Measurements from ENCODE around the gene RAG2.
A peak's percentile ranks its signal among the peaks of the same experiment; 100 is the strongest.

Gene RAG2

GRCh38 chr11:36627006-36627405, 29.0 kb upstream of the RAG2 start:
- POLR2A ChIA-PET = no interaction called here
- CTCF ChIA-PET = interaction anchor here (3.5 kb wide), 1 partner anchor 64 kb away, joined by 22 read pairs; no protein-coding TSS in a partner anchor
- H3K27me3 ChIP-seq (replicated peaks in 2 of 5; ENCODE audit: control insufficient read depth in 4 of 5, insufficient read depth in 5 of 5, low read length in 4 of 5) = no peaks in the 10 kb centered on the region
- DNase-seq = no peak
- no peak overlapping the region for H3K4me3 ChIP-seq (ENCODE audit: control insufficient read depth in 1 of 7, extremely low read depth in 1 of 7, insufficient read depth in 4 of 7, low read depth in 2 of 7, low read length in 6 of 7)
- no CpG with 5 or more reads among the region's 1 CpG for WGBS (ENCODE audit: insufficient coverage)
- peaks cover 0 to 10% (median 0%) of the 10 kb centered on the region in 4 experiments for H3K4me1 ChIP-seq (ENCODE audit: control extremely low read depth in 1 of 4, control insufficient read depth in 4 of 4, insufficient read depth in 4 of 4, low read length in 3 of 4)
- no peak overlapping the region for H3K27ac ChIP-seq (ENCODE audit: insufficient read depth in 1 of 2, low read depth in 1 of 2, low read length in 2 of 2, poor library complexity in 1 of 2, severe bottlenecking in 2 of 2)
- no peaks in the 10 kb centered on the region for H3K9me3 ChIP-seq (ENCODE audit: control extremely low read depth in 1 of 5, control insufficient read depth in 4 of 5, insufficient read depth in 2 of 5, low read depth in 1 of 5, low read length in 4 of 5)
- peaks cover 0 to 2% (median 0%) of the 10 kb centered on the region in 4 experiments for H3K36me3 ChIP-seq (ENCODE audit: control insufficient read depth in 4 of 4, insufficient read depth in 4 of 4, low read length in 3 of 4)

- Histone ChIP-seq H3K27me3 (replicated peaks in 2 of 5; ENCODE audit: control insufficient read depth in 4 of 5, insufficient read depth in 5 of 5, low read length in 4 of 5) (no peaks in the 10 kb centered on the region), H3K4me3 (ENCODE audit: control insufficient read depth in 1 of 7, extremely low read depth in 1 of 7, insufficient read depth in 4 of 7, low read depth in 2 of 7, low read length in 6 of 7) (no peak overlapping the region), H3K36me3 (ENCODE audit: control insufficient read depth in 4 of 4, insufficient read depth in 4 of 4, low read length in 3 of 4) (peaks cover 0 to 2% (median 0%) of the 10 kb centered on the region in 4 experiments), H3K9me3 (ENCODE audit: control extremely low read depth in 1 of 5, control insufficient read depth in 4 of 5, insufficient read depth in 2 of 5, low read depth in 1 of 5, low read length in 4 of 5) (no peaks in the 10 kb centered on the region), H3K4me1 (ENCODE audit: control extremely low read depth in 1 of 4, control insufficient read depth in 4 of 4, insufficient read depth in 4 of 4, low read length in 3 of 4) (peaks cover 8 to 26% (median 14%) of the 10 kb centered on the region in 4 experiments), H3K27ac (ENCODE audit: insufficient read depth in 1 of 2, low read depth in 1 of 2, low read length in 2 of 2, poor library complexity in 1 of 2, severe bottlenecking in 2 of 2) (no peak overlapping the region)
- no peak for DNase-seq
- WGBS (ENCODE audit: insufficient coverage) = 100% methylated on average over 1 of the region's 5 CpGs
- CTCF ChIA-PET = interaction anchor here (0.7 to 4.1 kb wide), 8 partner anchors 15 to 145 kb away, joined by 3 to 89 read pairs (median 3); partner anchors contain the start of gene RAG1
- POLR2A ChIA-PET = interaction anchor here (0.9 kb wide), 1 partner anchor 59 kb away, joined by 3 read pairs; no protein-coding TSS in a partner anchor
Measured at GRCh38 chr11:36623494-36623893, 25.5 kb upstream of the RAG2 start.

DNA sequence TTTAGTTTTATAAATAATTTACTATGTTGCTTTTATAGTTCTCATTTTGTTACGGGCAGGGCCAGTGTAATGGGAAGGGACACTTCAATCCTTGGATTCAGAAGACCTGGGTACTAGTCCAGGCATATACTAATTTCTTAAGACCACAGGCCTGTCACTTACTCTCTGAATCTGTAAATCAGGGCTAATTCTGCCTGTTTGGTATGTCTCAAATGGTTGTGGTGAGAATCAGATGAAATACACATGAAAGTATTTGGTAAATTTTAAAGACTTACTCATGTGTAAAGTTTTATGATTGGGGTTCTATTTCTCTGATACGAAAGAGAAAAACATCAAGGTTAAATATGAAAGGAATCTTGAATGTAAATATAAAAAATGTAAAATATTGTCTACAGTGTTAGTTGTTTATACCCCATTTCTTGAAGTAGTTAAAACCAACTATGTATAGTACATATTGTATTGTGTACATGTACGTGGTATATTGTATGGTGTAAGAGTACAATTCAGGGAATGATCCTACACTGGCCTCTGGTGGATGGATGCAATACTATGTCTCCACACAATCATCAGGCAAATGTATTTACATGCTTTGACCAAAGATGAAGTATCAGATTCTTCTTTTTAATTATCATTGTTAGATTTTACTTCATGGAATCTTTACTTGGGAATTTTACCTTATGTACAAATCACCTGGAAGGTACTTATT, 24.5 kb upstream of the RAG2 start:
- ChIA-PET POLR2A (interaction anchor here (0.9 kb wide), 1 partner anchor 58 kb away, joined by 3 read pairs; no protein-coding TSS in a partner anchor), CTCF (interaction anchor here (0.7 to 7.2 kb wide), 10 partner anchors 14 to 144 kb away, joined by 3 to 89 read pairs (median 4); partner anchors contain the start of gene RAG1)
- peak; percentile 71 to 86 (median 82) for DNase-seq
- no peaks in the 10 kb centered on the region for H3K27me3 ChIP-seq (replicated peaks in 2 of 5; ENCODE audit: control insufficient read depth in 4 of 5, insufficient read depth in 5 of 5, low read length in 4 of 5)
- H3K9me3 ChIP-seq (ENCODE audit: control extremely low read depth in 1 of 5, control insufficient read depth in 4 of 5, insufficient read depth in 2 of 5, low read depth in 1 of 5, low read length in 4 of 5) = no peaks in the 10 kb centered on the region
- H3K36me3 ChIP-seq (ENCODE audit: control insufficient read depth in 4 of 4, insufficient read depth in 4 of 4, low read length in 3 of 4) = peaks cover 0 to 2% (median 0%) of the 10 kb centered on the region in 4 experiments
- no peak overlapping the region for H3K4me3 ChIP-seq (ENCODE audit: control insufficient read depth in 1 of 7, extremely low read depth in 1 of 7, insufficient read depth in 4 of 7, low read depth in 2 of 7, low read length in 6 of 7)
- WGBS (ENCODE audit: insufficient coverage) = no CpG with 5 or more reads among the region's 3 CpGs
- H3K4me1 ChIP-seq (ENCODE audit: control extremely low read depth in 1 of 4, control insufficient read depth in 4 of 4, insufficient read depth in 4 of 4, low read length in 3 of 4) = peaks cover 9 to 32% (median 17%) of the 10 kb centered on the region in 4 experiments
- no peak overlapping the region for H3K27ac ChIP-seq (ENCODE audit: insufficient read depth in 1 of 2, low read depth in 1 of 2, low read length in 2 of 2, poor library complexity in 1 of 2, severe bottlenecking in 2 of 2)

DNA sequence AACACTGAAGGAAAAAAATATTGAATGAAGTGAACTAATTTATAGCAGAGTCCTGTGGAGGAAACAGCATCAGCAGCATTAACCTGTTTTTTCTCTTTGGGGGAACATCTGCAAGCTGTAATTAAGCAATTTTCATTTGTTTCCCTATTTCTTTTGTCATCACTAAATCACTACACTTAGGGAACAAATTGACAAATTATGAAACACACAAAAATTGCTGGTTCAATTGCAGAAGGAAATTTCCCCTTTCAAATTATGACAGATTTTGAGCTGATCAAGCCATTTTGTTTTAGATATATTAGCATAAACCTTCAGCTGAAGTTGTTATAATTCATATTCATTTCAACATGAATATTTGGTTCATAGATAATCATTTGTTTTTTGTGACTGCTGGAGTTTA, 22.2 kb upstream of the RAG2 start:
- Histone ChIP-seq H3K4me3 (ENCODE audit: control insufficient read depth in 1 of 7, extremely low read depth in 1 of 7, insufficient read depth in 4 of 7, low read depth in 2 of 7, low read length in 6 of 7) (no peak overlapping the region), H3K27me3 (replicated peaks in 2 of 5; ENCODE audit: control insufficient read depth in 4 of 5, insufficient read depth in 5 of 5, low read length in 4 of 5) (no peaks in the 10 kb centered on the region), H3K9me3 (ENCODE audit: control extremely low read depth in 1 of 5, control insufficient read depth in 4 of 5, insufficient read depth in 2 of 5, low read depth in 1 of 5, low read length in 4 of 5) (no peaks in the 10 kb centered on the region), H3K4me1 (ENCODE audit: control extremely low read depth in 1 of 4, control insufficient read depth in 4 of 4, insufficient read depth in 4 of 4, low read length in 3 of 4) (peaks cover 9 to 31% (median 17%) of the 10 kb centered on the region in 4 experiments), H3K27ac (ENCODE audit: insufficient read depth in 1 of 2, low read depth in 1 of 2, low read length in 2 of 2, poor library complexity in 1 of 2, severe bottlenecking in 2 of 2) (no peak overlapping the region), H3K36me3 (ENCODE audit: control insufficient read depth in 4 of 4, insufficient read depth in 4 of 4, low read length in 3 of 4) (peaks cover 0 to 2% (median 0%) of the 10 kb centered on the region in 4 experiments)
- ChIA-PET POLR2A (no interaction called here), CTCF (interaction anchor here (1.6 to 7.2 kb wide), 4 partner anchors 11 to 55 kb away, joined by 3 to 86 read pairs (median 8); partner anchors contain the start of gene RAG1)
- no peak for DNase-seq

- Histone ChIP-seq H3K27ac (ENCODE audit: insufficient read depth in 1 of 2, low read depth in 1 of 2, low read length in 2 of 2, poor library complexity in 1 of 2, severe bottlenecking in 2 of 2) (peak overlapping the region in 1 of 2 experiments; percentile 68), H3K27me3 (replicated peaks in 2 of 5; ENCODE audit: control insufficient read depth in 4 of 5, insufficient read depth in 5 of 5, low read length in 4 of 5) (no peaks in the 10 kb centered on the region), H3K4me1 (ENCODE audit: control extremely low read depth in 1 of 4, control insufficient read depth in 4 of 4, insufficient read depth in 4 of 4, low read length in 3 of 4) (peaks cover 9 to 31% (median 17%) of the 10 kb centered on the region in 4 experiments), H3K9me3 (ENCODE audit: control extremely low read depth in 1 of 5, control insufficient read depth in 4 of 5, insufficient read depth in 2 of 5, low read depth in 1 of 5, low read length in 4 of 5) (no peaks in the 10 kb centered on the region), H3K4me3 (ENCODE audit: control insufficient read depth in 1 of 7, extremely low read depth in 1 of 7, insufficient read depth in 4 of 7, low read depth in 2 of 7, low read length in 6 of 7) (peak overlapping the region in 4 of 7 experiments; percentile 32 to 61 (median 44)), H3K36me3 (ENCODE audit: control insufficient read depth in 4 of 4, insufficient read depth in 4 of 4, low read length in 3 of 4) (peaks cover 0 to 2% (median 0%) of the 10 kb centered on the region in 4 experiments)
- ChIA-PET CTCF (interaction anchor here (0.8 to 7.2 kb wide), 7 partner anchors 11 to 115 kb away, joined by 3 to 86 read pairs (median 4); partner anchors contain the start of genes IFTAP and RAG1), POLR2A (no interaction called here)
- peak in 2 of 3 donors; percentile 55 to 64 for DNase-seq
- 0% methylated on average over 2 of the region's 5 CpGs for WGBS (ENCODE audit: insufficient coverage)
Measured at GRCh38 chr11:36619502-36619901, 21.5 kb upstream of the RAG2 start.

DNA sequence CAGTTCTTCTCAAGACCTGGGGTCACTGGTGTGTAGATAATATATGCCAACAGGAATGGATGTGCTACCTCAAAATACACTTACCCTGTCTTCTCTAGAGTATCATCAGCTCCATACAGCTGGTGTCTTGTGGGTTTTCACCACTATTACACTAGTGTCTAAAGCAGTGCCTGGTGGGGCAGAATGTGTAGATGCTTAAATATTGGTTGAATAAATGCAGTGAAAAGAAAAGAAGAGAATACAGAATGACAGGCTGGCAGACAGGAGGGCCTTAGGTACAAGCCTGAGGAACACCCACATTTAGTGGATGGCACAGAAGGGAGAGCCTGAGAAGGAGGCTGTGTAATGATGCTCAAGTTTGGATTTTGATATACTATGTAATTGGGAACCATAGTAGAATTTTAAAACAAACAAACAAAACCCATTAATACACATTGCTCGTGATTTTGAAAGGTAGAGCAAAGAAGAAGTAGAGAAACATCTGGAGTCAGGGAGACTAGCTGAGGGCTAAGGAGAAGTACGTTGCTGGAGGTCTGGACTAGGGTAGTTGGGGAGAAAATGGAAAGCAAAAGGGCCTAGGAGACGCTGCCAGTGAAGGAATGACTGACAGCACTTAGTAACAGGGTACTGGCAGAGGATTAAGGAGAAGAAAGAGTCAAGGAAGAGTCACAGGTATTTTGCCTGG, 20.5 kb upstream of the RAG2 start:
- no peak for DNase-seq
- Histone ChIP-seq H3K27me3 (replicated peaks in 2 of 5; ENCODE audit: control insufficient read depth in 4 of 5, insufficient read depth in 5 of 5, low read length in 4 of 5) (no peaks in the 10 kb centered on the region), H3K4me3 (ENCODE audit: control insufficient read depth in 1 of 7, extremely low read depth in 1 of 7, insufficient read depth in 4 of 7, low read depth in 2 of 7, low read length in 6 of 7) (peak overlapping the region in 3 of 7 experiments; percentile 32 to 61 (median 54)), H3K9me3 (ENCODE audit: control extremely low read depth in 1 of 5, control insufficient read depth in 4 of 5, insufficient read depth in 2 of 5, low read depth in 1 of 5, low read length in 4 of 5) (no peaks in the 10 kb centered on the region), H3K27ac (ENCODE audit: insufficient read depth in 1 of 2, low read depth in 1 of 2, low read length in 2 of 2, poor library complexity in 1 of 2, severe bottlenecking in 2 of 2) (peak overlapping the region in 1 of 2 experiments; percentile 68), H3K4me1 (ENCODE audit: control extremely low read depth in 1 of 4, control insufficient read depth in 4 of 4, insufficient read depth in 4 of 4, low read length in 3 of 4) (peaks cover 9 to 31% (median 17%) of the 10 kb centered on the region in 4 experiments), H3K36me3 (ENCODE audit: control insufficient read depth in 4 of 4, insufficient read depth in 4 of 4, low read length in 3 of 4) (peaks cover 0 to under 1% (median 0%) of the 10 kb centered on the region in 4 experiments)
- POLR2A ChIA-PET = no interaction called here
- CTCF ChIA-PET = interaction anchor here (1.0 to 7.2 kb wide), 7 partner anchors 10 to 114 kb away, joined by 3 to 86 read pairs (median 4); partner anchors contain the start of genes RAG1 and RAG2
- WGBS (ENCODE audit: insufficient coverage) = 66% methylated on average over 2 of the region's 3 CpGs

Data from common myeloid progenitor, CD34-positive (primary cell).